ENCODE measurements around the gene LHPP. TPM values are rescaled to one million over a fixed set of nuclear protein-coding genes. Genes with fewer than 3 reads are reported as not detected.
A peak's percentile ranks its signal among the peaks of the same experiment; 100 is the strongest.

The LHPP gene
- total RNA-seq, 1 experiment from 2014 or later, result 24.7 TPM

GRCh38 chr10:124416733-124417132, 44.9 kb upstream of the LHPP start:
- BruUV-seq (replicated peaks), result no TSS peak
- H3K4me1 ChIP-seq (replicated peaks; ENCODE audit: insufficient read depth), result peaks cover 18% of the 10 kb centered on the region; the same call in 1 of the 2 replicates
- ChIA-PET POLR2A (ENCODE audit: unreplicated experiment) (interaction anchor here (0.6 kb wide), 1 partner anchor 28 kb away, joined by 4 read pairs; no protein-coding TSS in a partner anchor), CTCF (interaction anchor here (0.6 kb wide), 1 partner anchor 328 kb away, joined by 3 read pairs; the partner anchor contains the start of gene FAM53B)
- no peaks in the 10 kb centered on the region for H3K9me3 ChIP-seq (ENCODE audit: insufficient read depth, low read depth)
- H2AFZ ChIP-seq, result no peak overlapping the region
- no peak for DNase-seq
- intact Hi-C loops (cut with micrococcal nuclease; ENCODE audit: unreplicated experiment), result loop anchor here (5.0 to 10.0 kb wide), 3 partner anchors 86 to 328 kb away; partner anchors contain the start of gene FAM53B
- no peaks in the 10 kb centered on the region for H3K9me2 ChIP-seq (ENCODE audit: insufficient read depth)
- no peaks in the 10 kb centered on the region for H3K27me3 ChIP-seq (ENCODE audit: insufficient read depth, low read depth)
- no peaks in the 10 kb centered on the region for H3F3A ChIP-seq (ENCODE audit: insufficient read depth, low read depth)
- H3K4me2 ChIP-seq, result peak overlapping the region; percentile 88
- H3K79me2 ChIP-seq (ENCODE audit: low read depth), result peaks cover 60% of the 10 kb centered on the region
- no peak for TF ChIP-seq CTCF (conservative IDR thresholded peaks at IDR 0.05)
- no peak for TF ChIP-seq EZH2 (IDR thresholded peaks at IDR 0.05; ENCODE audit: low read depth)
- peaks cover 3% of the 10 kb centered on the region; the same call in 1 of the 2 replicates for H4K20me1 ChIP-seq (ENCODE audit: insufficient read depth)
- H3K4me3 ChIP-seq, result peak overlapping the region; percentile 79; the same call in 1 of the 2 replicates
- H3K27ac ChIP-seq, result no peak overlapping the region
- no peaks in the 10 kb centered on the region for H3K36me3 ChIP-seq (ENCODE audit: low read depth)

- H2AFZ ChIP-seq, result peak overlapping the region; percentile 68
- ChIA-PET CTCF (interaction anchor here (0.5 kb wide), 1 partner anchor 120 kb away, joined by 6 read pairs; no protein-coding TSS in a partner anchor), POLR2A (ENCODE audit: unreplicated experiment) (interaction anchor here (0.6 to 0.7 kb wide), 4 partner anchors 9 to 1464 kb away, joined by 3 to 11 read pairs (median 4); no protein-coding TSS in a partner anchor)
- no peaks in the 10 kb centered on the region for H3F3A ChIP-seq (ENCODE audit: insufficient read depth, low read depth)
- TF ChIP-seq EZH2 (IDR thresholded peaks at IDR 0.05; ENCODE audit: low read depth) (no peak), CTCF (conservative IDR thresholded peaks at IDR 0.05) (no peak)
- H3K4me3 ChIP-seq, result peak overlapping the region; percentile 79
- H3K4me2 ChIP-seq, result peak overlapping the region; percentile 88
- peaks cover 3% of the 10 kb centered on the region; the same call in 1 of the 2 replicates for H4K20me1 ChIP-seq (ENCODE audit: insufficient read depth)
- intact Hi-C loops (cut with micrococcal nuclease; ENCODE audit: unreplicated experiment), result loop anchor here (1.0 to 10.0 kb wide), 4 partner anchors 44 to 327 kb away; partner anchors contain the start of gene FAM53B
- peaks cover 52% of the 10 kb centered on the region for H3K79me2 ChIP-seq (ENCODE audit: low read depth)
- H3K27ac ChIP-seq, result peak overlapping the region; percentile 56; the same call in 1 of the 2 replicates
- no peaks in the 10 kb centered on the region for H3K36me3 ChIP-seq (ENCODE audit: low read depth)
- BruUV-seq (replicated peaks), result TSS peak; percentile 36
- no peaks in the 10 kb centered on the region for H3K27me3 ChIP-seq (ENCODE audit: insufficient read depth, low read depth)
- peak in 1 of 2 experiments; percentile 52 for DNase-seq
- H3K9me2 ChIP-seq (ENCODE audit: insufficient read depth), result no peaks in the 10 kb centered on the region
- H3K9me3 ChIP-seq (ENCODE audit: insufficient read depth, low read depth), result no peaks in the 10 kb centered on the region
- peaks cover 18% of the 10 kb centered on the region; the same call in 1 of the 2 replicates for H3K4me1 ChIP-seq (replicated peaks; ENCODE audit: insufficient read depth)
Measured at GRCh38 chr10:124417895-124418725, 43.5 kb upstream of the LHPP start.
